Fibroblast of the aortic adventitia (primary cell): ENCODE results near the gene WNK2. TPM values are rescaled to one million over a fixed set of nuclear protein-coding genes. Genes with fewer than 3 reads are reported as not detected.

Experiments used
- DNase-seq: peaks from one replicate; pipeline ENCODE4 v3.0.0-alpha.2; 2010; ENCODE audit warnings: low read depth
- H3K4me3 ChIP-seq: 2 replicates; pipeline ENCODE4 v1.5.1; 2011; ENCODE audit warnings: low read depth, mild to moderate bottlenecking, control low read depth, low read length, moderate library complexity
- total RNA-seq: library from RNA; depleted of rRNA; stranded (reverse); fragments of >200 nt; gene quantifications from 2 replicates; pipeline ENCODE4 v1.2.3, GENCODE V29; 2012; ENCODE audit warnings: low replicate concordance
- TF ChIP-seq, protein P1 (sequence below): IDR thresholded peaks from 2 replicates; pipeline ENCODE4 v1.5.1; 2011; ENCODE audit warnings: mild to moderate bottlenecking, low read length, control low read depth, inconsistent platforms; ENCODE audit not compliant: insufficient read depth

The WNK2 gene
- total RNA-seq, 1 donor = not detected

DNA sequence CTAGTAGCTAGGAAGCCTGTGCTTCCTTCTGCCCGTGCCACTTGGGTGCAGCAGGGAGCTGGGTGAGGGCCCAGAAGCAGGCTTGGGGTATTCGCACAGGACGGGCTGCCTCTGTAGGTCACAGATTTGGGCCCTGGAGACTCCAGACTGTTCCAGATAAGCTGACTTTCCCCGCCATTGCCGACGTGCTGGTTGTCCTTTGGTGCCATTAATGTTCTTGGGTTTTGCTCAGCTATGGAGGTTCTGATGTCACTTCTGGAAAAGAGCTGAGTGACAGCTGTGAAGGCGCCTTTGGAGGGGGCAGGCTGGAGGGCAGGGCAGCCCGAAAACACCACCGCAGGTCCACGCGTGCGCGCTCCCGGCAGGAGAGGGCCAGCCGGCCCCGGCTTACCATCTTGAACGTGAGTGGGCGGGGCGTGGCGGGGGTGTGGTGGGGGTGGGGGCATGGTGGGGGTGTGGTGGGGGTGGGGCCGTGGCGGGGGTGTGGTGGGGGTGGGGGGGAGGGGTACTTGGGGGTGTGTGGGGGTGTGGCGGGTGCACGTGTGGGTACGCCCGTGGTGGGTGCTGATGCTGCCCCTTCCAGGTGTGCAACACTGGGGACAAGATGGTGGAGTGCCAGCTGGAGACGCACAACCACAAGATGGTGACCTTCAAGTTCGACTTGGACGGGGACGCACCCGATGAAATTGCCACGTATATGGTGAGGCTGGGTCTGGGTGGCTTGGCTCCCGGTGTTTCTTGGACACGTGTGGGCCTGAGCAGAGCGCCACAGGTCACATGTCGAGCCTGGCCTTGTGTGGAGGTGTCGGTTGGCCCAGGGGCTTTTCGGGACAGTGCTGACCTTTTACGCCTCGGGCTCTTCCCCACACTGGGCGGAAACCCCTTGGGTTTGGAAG, 79.6 kb downstream of the WNK2 start:
- no peak for DNase-seq
- TF ChIP-seq, protein P1, sequence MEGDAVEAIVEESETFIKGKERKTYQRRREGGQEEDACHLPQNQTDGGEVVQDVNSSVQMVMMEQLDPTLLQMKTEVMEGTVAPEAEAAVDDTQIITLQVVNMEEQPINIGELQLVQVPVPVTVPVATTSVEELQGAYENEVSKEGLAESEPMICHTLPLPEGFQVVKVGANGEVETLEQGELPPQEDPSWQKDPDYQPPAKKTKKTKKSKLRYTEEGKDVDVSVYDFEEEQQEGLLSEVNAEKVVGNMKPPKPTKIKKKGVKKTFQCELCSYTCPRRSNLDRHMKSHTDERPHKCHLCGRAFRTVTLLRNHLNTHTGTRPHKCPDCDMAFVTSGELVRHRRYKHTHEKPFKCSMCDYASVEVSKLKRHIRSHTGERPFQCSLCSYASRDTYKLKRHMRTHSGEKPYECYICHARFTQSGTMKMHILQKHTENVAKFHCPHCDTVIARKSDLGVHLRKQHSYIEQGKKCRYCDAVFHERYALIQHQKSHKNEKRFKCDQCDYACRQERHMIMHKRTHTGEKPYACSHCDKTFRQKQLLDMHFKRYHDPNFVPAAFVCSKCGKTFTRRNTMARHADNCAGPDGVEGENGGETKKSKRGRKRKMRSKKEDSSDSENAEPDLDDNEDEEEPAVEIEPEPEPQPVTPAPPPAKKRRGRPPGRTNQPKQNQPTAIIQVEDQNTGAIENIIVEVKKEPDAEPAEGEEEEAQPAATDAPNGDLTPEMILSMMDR = no peak
- no peak overlapping the region for H3K4me3 ChIP-seq

DNA sequence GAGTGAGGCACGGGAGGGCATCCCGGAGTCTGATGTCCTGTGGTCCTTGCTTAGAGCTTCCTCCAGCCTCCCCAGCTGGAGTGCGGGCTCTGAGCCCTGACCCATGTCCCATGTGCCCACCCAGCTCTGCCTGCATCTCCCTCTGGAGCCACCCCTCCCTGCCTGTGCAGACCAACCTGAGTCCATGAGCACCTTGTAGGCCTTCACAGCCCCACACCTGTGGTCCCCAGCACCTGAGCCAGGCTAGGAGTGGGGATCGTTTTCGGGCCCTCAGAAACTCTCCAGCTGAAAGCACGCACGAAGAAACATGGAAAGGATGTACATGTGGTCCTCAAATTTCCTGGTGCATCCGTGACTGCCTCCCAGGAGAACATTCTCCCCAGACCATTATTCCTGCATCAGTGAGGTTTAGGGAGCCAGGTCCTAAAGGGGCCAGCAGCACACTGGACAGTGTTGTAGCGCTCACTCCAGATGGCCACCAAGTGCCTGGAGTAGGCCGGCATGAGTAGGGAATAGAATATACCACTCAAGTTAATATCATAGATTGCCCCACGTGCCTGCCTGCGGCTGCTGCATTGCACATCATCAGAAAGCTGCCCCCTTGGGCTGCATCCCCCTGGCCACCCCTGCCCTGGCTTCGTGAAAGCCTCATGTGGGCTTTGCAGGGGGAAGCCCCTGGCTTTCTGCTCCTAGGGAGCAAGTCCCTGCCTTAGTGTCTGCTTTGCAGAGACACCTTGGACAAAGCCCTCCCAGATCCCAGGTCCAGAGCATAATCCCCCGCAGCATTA, 80.6 kb downstream of the WNK2 start:
- TF ChIP-seq, protein P1 = no peak
- DNase-seq = no peak
- no peak overlapping the region for H3K4me3 ChIP-seq

DNA sequence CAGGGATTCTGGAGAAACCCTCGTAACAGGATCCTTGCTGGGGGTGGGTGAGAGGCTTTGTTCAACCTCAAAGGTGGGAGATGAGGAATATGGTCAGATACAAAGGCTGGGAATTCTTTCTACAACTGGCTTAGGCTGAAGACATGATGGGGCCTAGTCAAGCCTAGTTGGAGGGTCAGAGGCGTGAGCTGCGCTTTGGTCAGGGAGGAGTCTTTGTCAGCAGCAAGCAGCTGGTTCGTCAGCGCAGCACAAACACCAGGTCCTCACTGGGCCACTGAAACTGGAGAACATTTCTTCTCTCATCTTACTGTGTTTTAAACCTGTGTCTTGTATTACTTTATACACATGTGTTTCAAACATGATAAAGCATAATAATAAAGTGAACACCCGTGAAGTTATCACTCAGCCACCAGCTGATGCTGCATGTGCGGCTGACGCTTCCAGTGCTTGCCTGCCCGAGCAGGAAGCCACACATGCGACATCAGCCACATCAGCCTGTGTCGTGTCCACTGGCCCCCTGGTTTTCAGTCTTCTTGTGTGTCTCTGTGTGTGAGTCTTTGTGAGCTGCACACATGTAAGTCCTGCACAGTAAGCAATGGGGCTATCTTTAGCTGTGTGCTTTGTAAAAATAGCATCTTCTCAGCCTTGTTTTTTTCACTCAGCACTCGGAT, 81.5 kb downstream of the WNK2 start:
- H3K4me3 ChIP-seq = no peak overlapping the region
- no peak for DNase-seq
- TF ChIP-seq, protein P1 = no peak

DNA sequence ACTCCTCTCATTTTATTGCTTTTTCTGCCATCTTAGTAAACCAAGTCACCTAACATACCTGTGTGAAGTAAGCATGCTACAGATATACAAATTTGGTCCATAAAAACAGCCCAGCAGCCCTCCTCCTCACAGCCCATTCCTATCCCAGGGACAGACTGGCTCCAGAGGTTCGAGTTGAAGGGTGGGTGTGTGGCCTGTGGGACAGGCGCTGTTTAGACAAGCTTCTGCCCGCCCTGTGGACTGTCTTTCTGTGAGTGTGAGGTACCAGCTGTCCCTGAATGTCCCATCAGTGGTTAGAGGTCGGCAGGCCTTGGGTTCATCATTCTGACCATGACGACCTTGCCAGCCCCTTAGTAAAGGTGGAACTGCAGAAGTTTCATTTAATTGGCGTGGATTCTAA, 82.0 kb downstream of the WNK2 start:
- no peak overlapping the region for H3K4me3 ChIP-seq
- TF ChIP-seq, protein P1 = no peak
- DNase-seq = no peak

DNA sequence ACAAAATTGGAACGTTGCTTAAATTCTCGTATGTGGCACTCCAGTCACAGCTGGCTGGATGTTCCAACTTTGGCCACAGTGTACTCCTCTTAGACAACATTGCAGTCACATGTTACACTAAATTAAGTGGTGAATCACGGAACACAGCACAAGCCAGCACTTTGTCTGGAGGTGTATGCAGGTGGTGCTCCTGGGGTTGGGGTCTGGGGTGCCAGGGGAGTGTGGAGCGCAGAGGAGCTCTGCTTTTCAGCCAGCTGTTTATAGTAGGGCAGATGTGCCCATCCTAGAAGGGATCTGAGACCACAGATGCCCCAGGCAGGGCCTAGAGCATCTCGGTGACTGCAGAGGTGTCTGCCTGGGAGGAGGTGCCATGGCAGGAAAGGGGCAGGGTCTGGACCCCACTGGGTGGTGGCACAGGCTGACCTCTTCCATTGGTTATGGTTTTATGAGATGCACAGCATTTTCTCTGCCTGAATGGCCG, 82.6 kb downstream of the WNK2 start:
- TF ChIP-seq, protein P1 = no peak
- H3K4me3 ChIP-seq = no peak overlapping the region
- DNase-seq = no peak

DNA sequence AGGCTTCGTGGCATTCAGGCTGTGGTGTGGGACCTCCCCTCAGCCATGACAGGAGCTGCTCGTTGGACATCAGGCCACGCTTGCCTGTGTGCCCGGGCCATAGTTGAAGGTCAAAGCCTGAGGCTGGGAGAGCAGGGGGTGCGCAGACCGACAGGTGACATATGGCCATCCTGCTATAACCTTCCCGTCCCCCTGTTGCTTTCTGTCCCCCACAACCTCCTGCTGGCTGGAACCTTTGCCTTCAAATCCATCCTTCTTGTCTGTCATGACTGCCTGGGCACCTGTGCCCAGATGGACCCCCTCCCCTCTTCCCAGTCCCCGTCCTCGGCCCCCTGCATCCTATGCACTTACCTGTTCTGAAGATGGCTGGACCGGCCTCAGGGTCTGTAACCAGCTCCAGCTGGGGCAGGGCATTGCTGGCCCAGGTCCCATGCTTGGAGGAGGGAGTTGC, 83.2 kb downstream of the WNK2 start:
- DNase-seq = no peak
- H3K4me3 ChIP-seq = no peak overlapping the region
- TF ChIP-seq, protein P1 = no peak
